H9 (cell line): ENCODE results near the gene MKX. TPM values are rescaled to one million over a fixed set of nuclear protein-coding genes. Genes with fewer than 3 reads are reported as not detected.

Experiments
- DNase-seq: peaks from one replicate; pipeline ENCODE4 v3.0.0-alpha.2; 2017
- H2AFZ ChIP-seq: one replicate; pipeline ENCODE4 v1.6.1; 2013; ENCODE audit warnings: mild to moderate bottlenecking, low read length, control low read depth, moderate library complexity
- H2AK5ac ChIP-seq: 2 replicates; pipeline ENCODE4 v1.6.1; 2013; ENCODE audit warnings: low read length, control low read depth, mixed read lengths; ENCODE audit not compliant: insufficient read length
- H2BK120ac ChIP-seq: one replicate; pipeline ENCODE4 v1.6.1; 2013; ENCODE audit warnings: low read depth, mild to moderate bottlenecking, low read length, control low read depth, inconsistent platforms; ENCODE audit not compliant: poor library complexity, severe bottlenecking
- H2BK12ac ChIP-seq: 2 replicates; pipeline ENCODE4 v1.6.1; 2013; ENCODE audit warnings: low read length, control low read depth, mixed read lengths, low read depth; ENCODE audit not compliant: insufficient read length
- H2BK15ac ChIP-seq: 2 replicates; pipeline ENCODE4 v1.6.1; 2013; ENCODE audit warnings: low read depth, low read length, control low read depth
- H2BK20ac ChIP-seq: one replicate; pipeline ENCODE4 v1.6.1; 2013; ENCODE audit warnings: low read depth, mild to moderate bottlenecking, low read length, control low read depth, inconsistent platforms; ENCODE audit not compliant: poor library complexity, severe bottlenecking
- H2BK5ac ChIP-seq: 2 replicates; pipeline ENCODE4 v1.6.1; 2013; ENCODE audit warnings: low read length, control low read depth, mixed read lengths; ENCODE audit not compliant: insufficient read length
- H3K14ac ChIP-seq: 2 replicates; pipeline ENCODE4 v1.6.1; 2013; ENCODE audit warnings: low read length, control low read depth; ENCODE audit not compliant: insufficient read depth
- H3K18ac ChIP-seq: 2 replicates; pipeline ENCODE4 v1.6.1; 2013; ENCODE audit warnings: low read depth, mild to moderate bottlenecking, mixed read lengths, low read length, control low read depth; ENCODE audit not compliant: insufficient read length
- H3K23ac ChIP-seq: 2 replicates; pipeline ENCODE4 v1.6.1; 2013; ENCODE audit warnings: low read length, control low read depth, mixed read lengths, low read depth; ENCODE audit not compliant: insufficient read length
- H3K23me2 ChIP-seq: 2 replicates; pipeline ENCODE4 v1.6.1; 2013; ENCODE audit warnings: low read depth, mild to moderate bottlenecking, mixed read lengths, low read length, control low read depth; ENCODE audit not compliant: insufficient read length, poor library complexity, severe bottlenecking
- H3K27ac ChIP-seq: 2 replicates; pipeline ENCODE4 v1.5.1; 2013; ENCODE audit warnings: low read length, control low read depth, mixed read lengths, low read depth; ENCODE audit not compliant: insufficient read length
- H3K27me3 ChIP-seq: 2 replicates; pipeline ENCODE4 v1.6.1; 2013; ENCODE audit warnings: low read length, control low read depth, inconsistent platforms; ENCODE audit not compliant: insufficient read depth
- H3K4ac ChIP-seq: 2 replicates; pipeline ENCODE4 v1.6.1; 2013; ENCODE audit warnings: low read depth, mild to moderate bottlenecking, control low read depth, inconsistent platforms, low read length, moderate library complexity
- H3K4me1 ChIP-seq: 2 replicates; pipeline ENCODE4 v1.6.1; 2013; ENCODE audit warnings: low read length, control low read depth, inconsistent platforms; ENCODE audit not compliant: insufficient read depth
- H3K4me2 ChIP-seq: 2 replicates; pipeline ENCODE4 v1.6.1; 2013; ENCODE audit warnings: low read length, control low read depth, mixed read lengths; ENCODE audit not compliant: insufficient read length, insufficient read depth
- H3K56ac ChIP-seq: 2 replicates; pipeline ENCODE4 v1.6.1; 2013; ENCODE audit warnings: low read depth, mild to moderate bottlenecking, mixed read lengths, low read length, control low read depth; ENCODE audit not compliant: insufficient read length
- H3K79me1 ChIP-seq: 2 replicates; pipeline ENCODE4 v1.6.1; 2013; ENCODE audit warnings: low read depth, mild to moderate bottlenecking, moderate library complexity, low read length, control low read depth, inconsistent platforms; ENCODE audit not compliant: insufficient read depth, poor library complexity, severe bottlenecking
- H3K79me2 ChIP-seq: 2 replicates; pipeline ENCODE4 v1.6.1; 2013; ENCODE audit warnings: low read length, control low read depth, inconsistent platforms; ENCODE audit not compliant: insufficient read depth
- H3K9ac ChIP-seq: 2 replicates; pipeline ENCODE4 v1.6.1; 2013; ENCODE audit warnings: low read length, control low read depth, mixed read lengths; ENCODE audit not compliant: insufficient read length; ENCODE audit errors: extremely low read depth
- H3K9me3 ChIP-seq: one replicate; pipeline ENCODE4 v1.6.1; 2013; ENCODE audit warnings: low read depth, low read length, inconsistent platforms; ENCODE audit not compliant: control insufficient read depth
- H3T11ph ChIP-seq: one replicate; pipeline ENCODE4 v1.6.1; 2013; ENCODE audit warnings: mild to moderate bottlenecking, low read length, control low read depth, inconsistent platforms
- H4K20me1 ChIP-seq: one replicate; pipeline ENCODE4 v1.6.1; 2013; ENCODE audit not compliant: control insufficient read depth, insufficient read length, insufficient read depth
- H4K5ac ChIP-seq: 2 replicates; pipeline ENCODE4 v1.6.1; 2013; ENCODE audit warnings: low read depth, mild to moderate bottlenecking, mixed read lengths, low read length, control low read depth; ENCODE audit not compliant: insufficient read length
- H4K8ac ChIP-seq: replicated peaks from 2 replicates; pipeline ENCODE4 v1.6.1; 2013; ENCODE audit warnings: low read length, control low read depth, mixed read lengths, low read depth; ENCODE audit not compliant: insufficient read length
- H4K91ac ChIP-seq: 2 replicates; pipeline ENCODE4 v1.6.1; 2013; ENCODE audit warnings: low read depth, mild to moderate bottlenecking, moderate library complexity, mixed read lengths, low read length, control low read depth; ENCODE audit not compliant: insufficient read length
- H3K27ac Mint-ChIP-seq, 3 experiments: 2 replicates in 2 of 3; 3 replicates in 1 of 3; pipeline ENCODE4 v1.8.0; 2020 to 2021; ENCODE audit warnings: mixed read lengths in 3 of 3, mild to moderate bottlenecking in 1 of 3, moderate library complexity in 1 of 3
- H3K27me3 Mint-ChIP-seq: 2 replicates; pipeline ENCODE4 v1.8.0; 2021; ENCODE audit warnings: low read depth, mild to moderate bottlenecking, moderate library complexity, mixed read lengths
- H3K36me3 Mint-ChIP-seq, 3 experiments: 2 replicates in 2 of 3; 3 replicates in 1 of 3; pipeline ENCODE4 v1.8.0; 2020 to 2021; ENCODE audit warnings: low read depth in 3 of 3, mixed read lengths in 3 of 3; ENCODE audit not compliant: insufficient read depth in 1 of 3
- H3K4me1 Mint-ChIP-seq, 2 experiments: 2 replicates each; pipeline ENCODE4 v1.8.0; 2020; ENCODE audit warnings: mixed read lengths in 2 of 2
- H3K4me3 Mint-ChIP-seq, 2 experiments: 2 replicates in 1 of 2; 3 replicates in 1 of 2; pipeline ENCODE4 v1.8.0; 2020 to 2021; ENCODE audit warnings: mild to moderate bottlenecking in 2 of 2, mixed read lengths in 2 of 2, moderate library complexity in 1 of 2
- H3K9me3 Mint-ChIP-seq, 2 experiments: 2 replicates in 1 of 2; 3 replicates in 1 of 2; pipeline ENCODE4 v1.8.0; 2020; ENCODE audit warnings: mild to moderate bottlenecking in 2 of 2, mixed read lengths in 2 of 2, moderate library complexity in 1 of 2
- CTCF ChIP-seq: fragments of 200-600 bp; sonication (generic); conservative IDR thresholded peaks from 3 replicates; pipeline ENCODE4 v1.8.0; 2021; ENCODE audit warnings: antibody characterized with exemption, mild to moderate bottlenecking
- WGBS: extraction: QIAGEN DNeasy Blood & Tissue Kit; methylation state at CpG from one replicate; pipeline ENCODE4 v1.1.7; 2013; ENCODE audit warnings: missing lambda C conversion rate, low lambda C conversion rate, mixed read lengths; ENCODE audit not compliant: insufficient read length; ENCODE audit errors: extremely low coverage; 5-methylcytosine and 5-hydroxymethylcytosine counted together
- total RNA-seq: library from RNA; stranded (reverse); gene quantifications from 2 replicates; pipeline ENCODE4 v1.2.1, GENCODE V29; 2021

Gene MKX
- total RNA-seq, 1 experiment from 2014 or later, result 0.46 TPM

- H3K36me3 Mint-ChIP-seq, result no peaks in the 10 kb centered on the region
- Histone ChIP-seq H2BK120ac (no peak overlapping the region), H3K56ac (no peak overlapping the region), H3T11ph (no peak overlapping the region), H3K14ac (no peak overlapping the region), H2BK15ac (no peak overlapping the region), H3K9ac (no peak overlapping the region), H3K79me2 (no peaks in the 10 kb centered on the region), H3K18ac (no peak overlapping the region), H4K8ac (no peak overlapping the region), H3K27me3 (0 out of 2 replicates have a peak, but pooled peaks cover 1% of the 10 kb centered on the region), H2BK5ac (no peak overlapping the region), H3K79me1 (no peaks in the 10 kb centered on the region), H3K9me3 (no peaks in the 10 kb centered on the region), H2AK5ac (no peak overlapping the region), H4K5ac (no peak overlapping the region), H3K4me1 (no peaks in the 10 kb centered on the region), H3K4ac (no peak overlapping the region), H2BK12ac (no peak overlapping the region), H4K20me1 (no peaks in the 10 kb centered on the region), H3K4me2 (no peak overlapping the region), H3K23ac (no peak overlapping the region), H2BK20ac (no peak overlapping the region), H4K91ac (no peak overlapping the region), H3K27ac (no peak overlapping the region), H2AFZ (no peak overlapping the region), H3K23me2 (no peaks in the 10 kb centered on the region)
- no peak for TF ChIP-seq CTCF
- no peaks in the 10 kb centered on the region for H3K27me3 Mint-ChIP-seq
- H3K4me3 Mint-ChIP-seq, result no peak overlapping the region
- H3K9me3 Mint-ChIP-seq, result no peaks in the 10 kb centered on the region
- H3K27ac Mint-ChIP-seq, result no peak overlapping the region
- no CpG with 5 or more reads among the region's 3 CpGs for WGBS
- no peak for DNase-seq
- H3K4me1 Mint-ChIP-seq, result no peaks in the 10 kb centered on the region
These were observed 26.6 kb downstream of the MKX start for GRCh38 chr10:27719052-27719451.
